Measurements from ENCODE around the gene TEAD1. TPM values are rescaled to one million over a fixed set of nuclear protein-coding genes. Genes with fewer than 3 reads are reported as not detected.

TEAD1 gene
- total and polyA plus RNA-seq, 2 experiments from 2014 or later = 45.9 to 105 TPM

GRCh38 chr11:12762696-12763324 is 88.6 kb downstream of the TEAD1 start:
- no peak for TF ChIP-seq CTCF (IDR thresholded peaks at IDR 0.05; ENCODE audit: low read depth, low read length)
- DNase-seq (ENCODE audit: low read depth in 1 of 2, low spot score in 1 of 2) = no peak
- H3K4me1 ChIP-seq (ENCODE audit: low read depth) = peaks cover 13% of the 10 kb centered on the region
- H3K9me3 ChIP-seq (ENCODE audit: low read depth) = no peaks in the 10 kb centered on the region
- no peak overlapping the region for H3K4me3 ChIP-seq
- no peak overlapping the region for H3K27ac ChIP-seq
- peaks cover 2% of the 10 kb centered on the region for H3K36me3 ChIP-seq
- H3K27me3 ChIP-seq = no peaks in the 10 kb centered on the region

- no peak overlapping the region for H3K27ac ChIP-seq
- H3K4me1 ChIP-seq (ENCODE audit: low read depth) = peaks cover 24% of the 10 kb centered on the region
- peaks cover 2% of the 10 kb centered on the region for H3K36me3 ChIP-seq
- H3K9me3 ChIP-seq (ENCODE audit: low read depth) = no peaks in the 10 kb centered on the region
- no peak for TF ChIP-seq CTCF (IDR thresholded peaks at IDR 0.05; ENCODE audit: low read depth, low read length)
- DNase-seq (ENCODE audit: low read depth in 1 of 2, low spot score in 1 of 2) = no peak
- H3K4me3 ChIP-seq = no peak overlapping the region
- no peaks in the 10 kb centered on the region for H3K27me3 ChIP-seq
Measured at GRCh38 chr11:12764187-12764914, 90.1 kb downstream of the TEAD1 start.

GRCh38 chr11:12765428-12765827 is 91.2 kb downstream of the TEAD1 start:
- DNase-seq (ENCODE audit: low read depth in 1 of 2, low spot score in 1 of 2) = no peak
- no peak for TF ChIP-seq CTCF (IDR thresholded peaks at IDR 0.05; ENCODE audit: low read depth, low read length)
- Histone ChIP-seq H3K4me1 (ENCODE audit: low read depth) (peaks cover 24% of the 10 kb centered on the region), H3K36me3 (peaks cover 2% of the 10 kb centered on the region), H3K27ac (no peak overlapping the region), H3K4me3 (no peak overlapping the region), H3K9me3 (ENCODE audit: low read depth) (no peaks in the 10 kb centered on the region), H3K27me3 (no peaks in the 10 kb centered on the region)

DNA sequence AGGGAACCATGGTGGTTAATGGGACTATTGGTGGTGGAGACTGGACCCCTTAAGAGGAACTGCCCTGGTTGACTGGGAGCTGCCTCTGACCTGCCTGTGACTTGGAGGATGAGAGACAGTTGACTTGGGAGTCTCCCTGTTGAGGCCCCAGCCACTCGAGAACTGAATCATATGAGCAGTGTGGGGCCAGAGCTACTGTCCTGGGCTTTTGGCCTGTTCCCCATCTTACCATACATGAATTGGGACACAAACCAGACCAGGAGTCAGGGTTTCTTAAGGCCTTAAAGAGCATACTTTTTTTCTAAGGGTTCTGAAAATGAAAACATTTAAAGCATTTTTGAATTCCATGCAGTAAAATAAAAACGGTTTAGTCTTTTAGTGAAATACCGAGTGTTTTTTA is 92.8 kb downstream of the TEAD1 start:
- no peak for TF ChIP-seq CTCF (IDR thresholded peaks at IDR 0.05; ENCODE audit: low read depth, low read length)
- DNase-seq (ENCODE audit: low read depth in 1 of 2, low spot score in 1 of 2) = no peak
- Histone ChIP-seq H3K27ac (no peak overlapping the region), H3K27me3 (no peaks in the 10 kb centered on the region), H3K9me3 (ENCODE audit: low read depth) (no peaks in the 10 kb centered on the region), H3K4me1 (ENCODE audit: low read depth) (peaks cover 25% of the 10 kb centered on the region), H3K4me3 (no peak overlapping the region), H3K36me3 (peaks cover 2% of the 10 kb centered on the region)

DNA sequence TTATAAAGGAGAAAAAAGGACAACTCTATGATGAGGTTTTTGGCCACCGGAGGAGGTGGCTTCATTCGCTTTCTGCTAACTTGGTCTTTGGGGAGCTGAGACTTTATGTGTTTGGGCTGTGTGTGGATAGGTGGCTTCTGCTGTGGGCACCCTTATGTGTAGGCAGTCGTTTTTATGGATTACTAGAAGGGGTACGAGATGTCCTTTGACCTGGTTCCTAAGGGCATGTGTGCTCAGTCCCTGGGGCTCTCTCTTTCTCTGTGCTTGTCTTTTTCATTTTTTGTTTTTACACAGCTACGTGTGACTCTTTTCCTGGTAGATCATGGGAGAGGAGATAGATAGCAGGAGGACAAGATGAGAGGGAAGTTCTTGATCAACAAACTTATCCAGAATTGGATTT is 93.4 kb downstream of the TEAD1 start:
- no peaks in the 10 kb centered on the region for H3K9me3 ChIP-seq (ENCODE audit: low read depth)
- peaks cover 20% of the 10 kb centered on the region for H3K4me1 ChIP-seq (ENCODE audit: low read depth)
- peaks cover 2% of the 10 kb centered on the region for H3K36me3 ChIP-seq
- no peaks in the 10 kb centered on the region for H3K27me3 ChIP-seq
- no peak for DNase-seq (ENCODE audit: low read depth in 1 of 2, low spot score in 1 of 2)
- no peak overlapping the region for H3K4me3 ChIP-seq
- H3K27ac ChIP-seq = no peak overlapping the region
- TF ChIP-seq CTCF (IDR thresholded peaks at IDR 0.05; ENCODE audit: low read depth, low read length) = no peak

Data from cardiac muscle cell (in vitro differentiated cells and primary cell).